H9 (cell line): ENCODE data around the gene PCGF6. TPM values are rescaled to one million over a fixed set of nuclear protein-coding genes. Genes with fewer than 3 reads are reported as not detected.

Experiments used
- DNase-seq: peaks from one replicate; pipeline ENCODE4 v3.0.0-alpha.2; 2017
- H2AFZ ChIP-seq: one replicate; pipeline ENCODE4 v1.6.1; 2013; ENCODE audit warnings: mild to moderate bottlenecking, low read length, control low read depth, moderate library complexity
- H2AK5ac ChIP-seq: 2 replicates; pipeline ENCODE4 v1.6.1; 2013; ENCODE audit warnings: low read length, control low read depth, mixed read lengths; ENCODE audit not compliant: insufficient read length
- H2BK120ac ChIP-seq: one replicate; pipeline ENCODE4 v1.6.1; 2013; ENCODE audit warnings: low read depth, mild to moderate bottlenecking, low read length, control low read depth, inconsistent platforms; ENCODE audit not compliant: poor library complexity, severe bottlenecking
- H2BK12ac ChIP-seq: 2 replicates; pipeline ENCODE4 v1.6.1; 2013; ENCODE audit warnings: low read length, control low read depth, mixed read lengths, low read depth; ENCODE audit not compliant: insufficient read length
- H2BK15ac ChIP-seq: 2 replicates; pipeline ENCODE4 v1.6.1; 2013; ENCODE audit warnings: low read depth, low read length, control low read depth
- H2BK20ac ChIP-seq: one replicate; pipeline ENCODE4 v1.6.1; 2013; ENCODE audit warnings: low read depth, mild to moderate bottlenecking, low read length, control low read depth, inconsistent platforms; ENCODE audit not compliant: poor library complexity, severe bottlenecking
- H2BK5ac ChIP-seq: 2 replicates; pipeline ENCODE4 v1.6.1; 2013; ENCODE audit warnings: low read length, control low read depth, mixed read lengths; ENCODE audit not compliant: insufficient read length
- H3K14ac ChIP-seq: 2 replicates; pipeline ENCODE4 v1.6.1; 2013; ENCODE audit warnings: low read length, control low read depth; ENCODE audit not compliant: insufficient read depth
- H3K18ac ChIP-seq: 2 replicates; pipeline ENCODE4 v1.6.1; 2013; ENCODE audit warnings: low read depth, mild to moderate bottlenecking, mixed read lengths, low read length, control low read depth; ENCODE audit not compliant: insufficient read length
- H3K23ac ChIP-seq: 2 replicates; pipeline ENCODE4 v1.6.1; 2013; ENCODE audit warnings: low read length, control low read depth, mixed read lengths, low read depth; ENCODE audit not compliant: insufficient read length
- H3K23me2 ChIP-seq: 2 replicates; pipeline ENCODE4 v1.6.1; 2013; ENCODE audit warnings: low read depth, mild to moderate bottlenecking, mixed read lengths, low read length, control low read depth; ENCODE audit not compliant: insufficient read length, poor library complexity, severe bottlenecking
- H3K27ac ChIP-seq: 2 replicates; pipeline ENCODE4 v1.5.1; 2013; ENCODE audit warnings: low read length, control low read depth, mixed read lengths, low read depth; ENCODE audit not compliant: insufficient read length
- H3K27me3 ChIP-seq: 2 replicates; pipeline ENCODE4 v1.6.1; 2013; ENCODE audit warnings: low read length, control low read depth, inconsistent platforms; ENCODE audit not compliant: insufficient read depth
- H3K4ac ChIP-seq: 2 replicates; pipeline ENCODE4 v1.6.1; 2013; ENCODE audit warnings: low read depth, mild to moderate bottlenecking, control low read depth, inconsistent platforms, low read length, moderate library complexity
- H3K4me1 ChIP-seq: 2 replicates; pipeline ENCODE4 v1.6.1; 2013; ENCODE audit warnings: low read length, control low read depth, inconsistent platforms; ENCODE audit not compliant: insufficient read depth
- H3K4me2 ChIP-seq: 2 replicates; pipeline ENCODE4 v1.6.1; 2013; ENCODE audit warnings: low read length, control low read depth, mixed read lengths; ENCODE audit not compliant: insufficient read length, insufficient read depth
- H3K56ac ChIP-seq: 2 replicates; pipeline ENCODE4 v1.6.1; 2013; ENCODE audit warnings: low read depth, mild to moderate bottlenecking, mixed read lengths, low read length, control low read depth; ENCODE audit not compliant: insufficient read length
- H3K79me1 ChIP-seq: 2 replicates; pipeline ENCODE4 v1.6.1; 2013; ENCODE audit warnings: low read depth, mild to moderate bottlenecking, moderate library complexity, low read length, control low read depth, inconsistent platforms; ENCODE audit not compliant: insufficient read depth, poor library complexity, severe bottlenecking
- H3K79me2 ChIP-seq: 2 replicates; pipeline ENCODE4 v1.6.1; 2013; ENCODE audit warnings: low read length, control low read depth, inconsistent platforms; ENCODE audit not compliant: insufficient read depth
- H3K9ac ChIP-seq: 2 replicates; pipeline ENCODE4 v1.6.1; 2013; ENCODE audit warnings: low read length, control low read depth, mixed read lengths; ENCODE audit not compliant: insufficient read length; ENCODE audit errors: extremely low read depth
- H3K9me3 ChIP-seq: one replicate; pipeline ENCODE4 v1.6.1; 2013; ENCODE audit warnings: low read depth, low read length, inconsistent platforms; ENCODE audit not compliant: control insufficient read depth
- H3T11ph ChIP-seq: one replicate; pipeline ENCODE4 v1.6.1; 2013; ENCODE audit warnings: mild to moderate bottlenecking, low read length, control low read depth, inconsistent platforms
- H4K20me1 ChIP-seq: one replicate; pipeline ENCODE4 v1.6.1; 2013; ENCODE audit not compliant: control insufficient read depth, insufficient read length, insufficient read depth
- H4K5ac ChIP-seq: 2 replicates; pipeline ENCODE4 v1.6.1; 2013; ENCODE audit warnings: low read depth, mild to moderate bottlenecking, mixed read lengths, low read length, control low read depth; ENCODE audit not compliant: insufficient read length
- H4K8ac ChIP-seq: replicated peaks from 2 replicates; pipeline ENCODE4 v1.6.1; 2013; ENCODE audit warnings: low read length, control low read depth, mixed read lengths, low read depth; ENCODE audit not compliant: insufficient read length
- H4K91ac ChIP-seq: 2 replicates; pipeline ENCODE4 v1.6.1; 2013; ENCODE audit warnings: low read depth, mild to moderate bottlenecking, moderate library complexity, mixed read lengths, low read length, control low read depth; ENCODE audit not compliant: insufficient read length
- H3K27ac Mint-ChIP-seq, 3 experiments: 2 replicates in 2 of 3; 3 replicates in 1 of 3; pipeline ENCODE4 v1.8.0; 2020 to 2021; ENCODE audit warnings: mixed read lengths in 3 of 3, mild to moderate bottlenecking in 1 of 3, moderate library complexity in 1 of 3
- H3K27me3 Mint-ChIP-seq: 2 replicates; pipeline ENCODE4 v1.8.0; 2021; ENCODE audit warnings: low read depth, mild to moderate bottlenecking, moderate library complexity, mixed read lengths
- H3K36me3 Mint-ChIP-seq, 3 experiments: 2 replicates in 2 of 3; 3 replicates in 1 of 3; pipeline ENCODE4 v1.8.0; 2020 to 2021; ENCODE audit warnings: low read depth in 3 of 3, mixed read lengths in 3 of 3; ENCODE audit not compliant: insufficient read depth in 1 of 3
- H3K4me1 Mint-ChIP-seq, 2 experiments: 2 replicates each; pipeline ENCODE4 v1.8.0; 2020; ENCODE audit warnings: mixed read lengths in 2 of 2
- H3K4me3 Mint-ChIP-seq, 2 experiments: 2 replicates in 1 of 2; 3 replicates in 1 of 2; pipeline ENCODE4 v1.8.0; 2020 to 2021; ENCODE audit warnings: mild to moderate bottlenecking in 2 of 2, mixed read lengths in 2 of 2, moderate library complexity in 1 of 2
- H3K9me3 Mint-ChIP-seq, 2 experiments: 2 replicates in 1 of 2; 3 replicates in 1 of 2; pipeline ENCODE4 v1.8.0; 2020; ENCODE audit warnings: mild to moderate bottlenecking in 2 of 2, mixed read lengths in 2 of 2, moderate library complexity in 1 of 2
- WGBS: extraction: QIAGEN DNeasy Blood & Tissue Kit; methylation state at CpG from one replicate; pipeline ENCODE4 v1.1.7; 2013; ENCODE audit warnings: missing lambda C conversion rate, low lambda C conversion rate, mixed read lengths; ENCODE audit not compliant: insufficient read length; ENCODE audit errors: extremely low coverage; 5-methylcytosine and 5-hydroxymethylcytosine counted together
- total RNA-seq: library from RNA; stranded (reverse); gene quantifications from 2 replicates; pipeline ENCODE4 v1.2.1, GENCODE V29; 2021
- TF ChIP-seq, protein P1 (sequence below): fragments of 200-600 bp; sonication (generic); conservative IDR thresholded peaks from 3 replicates; pipeline ENCODE4 v1.8.0; 2021; ENCODE audit warnings: antibody characterized with exemption, mild to moderate bottlenecking

Gene PCGF6
- total RNA-seq, 1 experiment from 2014 or later, result 23.5 TPM

GRCh38 chr10:103280031-103280430 is 70.9 kb downstream of the PCGF6 start:
- WGBS, result no CpG with 5 or more reads among the region's 3 CpGs
- H3K56ac ChIP-seq, result no peak overlapping the region
- H3K23me2 ChIP-seq, result peaks cover 14% of the 10 kb centered on the region
- no peak overlapping the region for H2BK5ac ChIP-seq
- no peak overlapping the region for H2BK12ac ChIP-seq
- TF ChIP-seq, protein P1, sequence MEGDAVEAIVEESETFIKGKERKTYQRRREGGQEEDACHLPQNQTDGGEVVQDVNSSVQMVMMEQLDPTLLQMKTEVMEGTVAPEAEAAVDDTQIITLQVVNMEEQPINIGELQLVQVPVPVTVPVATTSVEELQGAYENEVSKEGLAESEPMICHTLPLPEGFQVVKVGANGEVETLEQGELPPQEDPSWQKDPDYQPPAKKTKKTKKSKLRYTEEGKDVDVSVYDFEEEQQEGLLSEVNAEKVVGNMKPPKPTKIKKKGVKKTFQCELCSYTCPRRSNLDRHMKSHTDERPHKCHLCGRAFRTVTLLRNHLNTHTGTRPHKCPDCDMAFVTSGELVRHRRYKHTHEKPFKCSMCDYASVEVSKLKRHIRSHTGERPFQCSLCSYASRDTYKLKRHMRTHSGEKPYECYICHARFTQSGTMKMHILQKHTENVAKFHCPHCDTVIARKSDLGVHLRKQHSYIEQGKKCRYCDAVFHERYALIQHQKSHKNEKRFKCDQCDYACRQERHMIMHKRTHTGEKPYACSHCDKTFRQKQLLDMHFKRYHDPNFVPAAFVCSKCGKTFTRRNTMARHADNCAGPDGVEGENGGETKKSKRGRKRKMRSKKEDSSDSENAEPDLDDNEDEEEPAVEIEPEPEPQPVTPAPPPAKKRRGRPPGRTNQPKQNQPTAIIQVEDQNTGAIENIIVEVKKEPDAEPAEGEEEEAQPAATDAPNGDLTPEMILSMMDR, result no peak
- no peak overlapping the region for H2BK20ac ChIP-seq
- H3T11ph ChIP-seq, result no peak overlapping the region
- H4K91ac ChIP-seq, result no peak overlapping the region
- peaks cover 63% of the 10 kb centered on the region for H3K27me3 Mint-ChIP-seq
- H3K9me3 ChIP-seq, result no peaks in the 10 kb centered on the region
- no peaks in the 10 kb centered on the region; a peak in 1 of 5 replicates for H3K9me3 Mint-ChIP-seq
- H3K4me1 Mint-ChIP-seq, result peaks cover 26 to 31% of the 10 kb centered on the region in 2 experiments
- H3K27ac Mint-ChIP-seq, result no peak overlapping the region
- H3K79me1 ChIP-seq, result no peaks in the 10 kb centered on the region
- H3K9ac ChIP-seq, result no peak overlapping the region
- no peaks in the 10 kb centered on the region for H3K79me2 ChIP-seq
- no peak overlapping the region for H3K23ac ChIP-seq
- H2AK5ac ChIP-seq, result no peak overlapping the region
- H3K4me3 Mint-ChIP-seq, result no peak overlapping the region
- no peak overlapping the region for H4K5ac ChIP-seq
- no peaks in the 10 kb centered on the region for H3K36me3 Mint-ChIP-seq
- peaks cover 24% of the 10 kb centered on the region for H3K27me3 ChIP-seq
- no peak overlapping the region for H2BK15ac ChIP-seq
- H4K20me1 ChIP-seq, result no peaks in the 10 kb centered on the region
- no peak overlapping the region for H4K8ac ChIP-seq
- no peak overlapping the region for H2AFZ ChIP-seq
- H3K27ac ChIP-seq, result no peak overlapping the region
- H3K18ac ChIP-seq, result no peak overlapping the region
- no peak for DNase-seq
- no peak overlapping the region for H3K4me2 ChIP-seq
- no peak overlapping the region for H3K4ac ChIP-seq
- H3K4me1 ChIP-seq, result no peaks in the 10 kb centered on the region; the same call in 1 of the 2 replicates
- no peak overlapping the region for H3K14ac ChIP-seq
- H2BK120ac ChIP-seq, result no peak overlapping the region
